Fibroblast of villous mesenchyme (primary cell): Measurements from ENCODE around the gene EVA1A. TPM values are rescaled to one million over a fixed set of nuclear protein-coding genes. Genes with fewer than 3 reads are reported as not detected.

Source experiments
- DNase-seq: peaks from one replicate; pipeline ENCODE4 v3.0.0-alpha.2; 2010; ENCODE audit warnings: low read depth
- H3K4me3 ChIP-seq: 2 replicates; pipeline ENCODE4 v1.5.1; 2011; ENCODE audit warnings: low read depth, mild to moderate bottlenecking, low read length
- total RNA-seq: library from RNA; depleted of rRNA; stranded (reverse); fragments of >200 nt; gene quantifications from 2 replicates; pipeline ENCODE4 v1.2.3, GENCODE V29; 2012
- TF ChIP-seq, protein P1 (sequence below): IDR thresholded peaks from 2 replicates; pipeline ENCODE4 v1.5.1; 2012; ENCODE audit warnings: low read depth, mild to moderate bottlenecking, low read length; ENCODE audit not compliant: insufficient read depth

Gene EVA1A
- total RNA-seq, 1 donor = 44.9 TPM

DNA sequence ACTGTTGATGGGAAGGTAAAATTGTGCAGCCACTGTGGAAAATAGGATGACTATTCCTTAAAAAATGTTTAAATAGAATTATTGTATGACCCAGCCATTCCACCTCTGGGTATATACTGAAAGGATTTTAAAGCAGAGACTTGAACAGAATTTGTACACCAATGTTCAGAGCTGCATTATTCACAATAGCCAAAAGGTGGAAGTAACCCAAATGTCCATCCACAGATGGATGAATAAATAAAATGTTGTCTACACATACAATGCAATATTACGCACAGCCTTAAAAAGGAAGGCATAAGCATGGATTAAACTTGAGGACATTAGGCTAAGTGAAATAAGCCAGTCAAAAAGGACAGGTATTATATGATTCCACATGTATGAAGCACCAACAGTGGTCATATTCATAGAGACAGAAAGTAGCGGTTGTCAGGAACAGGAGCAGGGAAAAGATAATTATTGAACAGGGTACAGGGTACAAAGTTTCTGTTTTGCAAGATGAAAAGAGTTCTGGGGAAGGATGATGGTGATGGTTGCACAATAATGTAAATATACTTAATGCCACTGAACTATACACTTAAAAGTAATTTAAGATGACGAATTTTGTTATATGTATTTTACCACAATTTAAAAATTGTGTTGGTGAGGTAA lies 39.4 kb downstream of the EVA1A start:
- TF ChIP-seq, protein P1, sequence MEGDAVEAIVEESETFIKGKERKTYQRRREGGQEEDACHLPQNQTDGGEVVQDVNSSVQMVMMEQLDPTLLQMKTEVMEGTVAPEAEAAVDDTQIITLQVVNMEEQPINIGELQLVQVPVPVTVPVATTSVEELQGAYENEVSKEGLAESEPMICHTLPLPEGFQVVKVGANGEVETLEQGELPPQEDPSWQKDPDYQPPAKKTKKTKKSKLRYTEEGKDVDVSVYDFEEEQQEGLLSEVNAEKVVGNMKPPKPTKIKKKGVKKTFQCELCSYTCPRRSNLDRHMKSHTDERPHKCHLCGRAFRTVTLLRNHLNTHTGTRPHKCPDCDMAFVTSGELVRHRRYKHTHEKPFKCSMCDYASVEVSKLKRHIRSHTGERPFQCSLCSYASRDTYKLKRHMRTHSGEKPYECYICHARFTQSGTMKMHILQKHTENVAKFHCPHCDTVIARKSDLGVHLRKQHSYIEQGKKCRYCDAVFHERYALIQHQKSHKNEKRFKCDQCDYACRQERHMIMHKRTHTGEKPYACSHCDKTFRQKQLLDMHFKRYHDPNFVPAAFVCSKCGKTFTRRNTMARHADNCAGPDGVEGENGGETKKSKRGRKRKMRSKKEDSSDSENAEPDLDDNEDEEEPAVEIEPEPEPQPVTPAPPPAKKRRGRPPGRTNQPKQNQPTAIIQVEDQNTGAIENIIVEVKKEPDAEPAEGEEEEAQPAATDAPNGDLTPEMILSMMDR = no peak
- H3K4me3 ChIP-seq = no peak overlapping the region
- DNase-seq = no peak

DNA sequence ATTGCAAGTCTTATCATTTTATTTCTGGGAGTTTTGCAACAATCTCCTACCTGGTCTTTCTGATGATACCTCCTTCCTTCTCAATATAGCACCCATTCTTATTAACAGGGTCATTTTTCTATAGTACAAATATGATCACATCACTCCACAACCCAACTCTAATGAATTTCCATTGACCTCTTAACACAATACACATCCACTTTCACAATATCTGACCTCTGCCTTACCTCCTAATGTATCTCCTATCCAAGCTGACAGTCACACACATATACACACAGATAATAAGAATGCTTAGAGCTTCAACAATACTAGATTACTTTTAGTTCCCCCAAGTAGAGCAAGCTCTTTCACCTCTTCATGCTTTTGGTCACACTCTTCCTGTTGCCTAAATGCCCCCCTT lies 40.9 kb downstream of the EVA1A start:
- H3K4me3 ChIP-seq = no peak overlapping the region
- DNase-seq = no peak
- TF ChIP-seq, protein P1 = no peak

DNA sequence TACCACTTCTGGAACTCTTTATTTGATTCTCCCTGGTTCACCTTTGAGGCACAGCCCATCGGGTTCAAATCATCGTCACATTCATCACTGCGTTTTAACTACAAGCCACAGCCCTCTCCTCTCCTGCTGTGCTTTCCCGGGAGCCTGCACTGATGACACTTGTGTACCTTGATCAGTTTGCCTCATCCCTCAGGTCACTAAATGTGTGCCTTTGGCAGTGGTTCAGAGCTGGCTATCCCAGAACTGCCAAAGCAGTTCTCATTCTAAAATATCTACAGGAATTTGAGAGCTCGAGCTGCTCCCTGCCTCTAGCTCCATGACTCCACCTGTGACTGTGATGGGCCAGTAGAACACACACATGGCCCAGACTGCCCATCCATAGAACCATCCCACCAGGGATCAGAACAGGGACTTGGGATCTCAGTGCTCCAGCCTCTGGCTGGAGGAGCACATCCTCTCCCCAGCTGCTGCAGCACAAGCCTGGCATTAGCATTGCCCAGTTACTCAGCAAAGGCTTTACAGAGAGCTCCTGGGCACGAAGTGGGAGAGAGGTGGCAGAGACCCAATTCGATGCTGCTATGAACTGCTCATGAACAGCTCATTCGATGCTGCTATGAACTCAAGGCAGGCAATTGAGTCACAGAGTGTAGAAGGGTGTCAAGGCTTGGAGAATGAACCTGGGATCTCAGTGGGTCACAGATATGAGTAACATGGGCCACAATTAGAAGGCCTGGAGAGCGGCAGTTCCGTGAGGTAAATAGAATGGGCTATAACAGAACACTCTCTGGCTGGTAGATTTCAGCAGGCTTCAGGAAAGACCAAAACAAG lies 41.9 kb downstream of the EVA1A start:
- no peak for DNase-seq
- TF ChIP-seq, protein P1 = no peak
- H3K4me3 ChIP-seq = no peak overlapping the region

DNA sequence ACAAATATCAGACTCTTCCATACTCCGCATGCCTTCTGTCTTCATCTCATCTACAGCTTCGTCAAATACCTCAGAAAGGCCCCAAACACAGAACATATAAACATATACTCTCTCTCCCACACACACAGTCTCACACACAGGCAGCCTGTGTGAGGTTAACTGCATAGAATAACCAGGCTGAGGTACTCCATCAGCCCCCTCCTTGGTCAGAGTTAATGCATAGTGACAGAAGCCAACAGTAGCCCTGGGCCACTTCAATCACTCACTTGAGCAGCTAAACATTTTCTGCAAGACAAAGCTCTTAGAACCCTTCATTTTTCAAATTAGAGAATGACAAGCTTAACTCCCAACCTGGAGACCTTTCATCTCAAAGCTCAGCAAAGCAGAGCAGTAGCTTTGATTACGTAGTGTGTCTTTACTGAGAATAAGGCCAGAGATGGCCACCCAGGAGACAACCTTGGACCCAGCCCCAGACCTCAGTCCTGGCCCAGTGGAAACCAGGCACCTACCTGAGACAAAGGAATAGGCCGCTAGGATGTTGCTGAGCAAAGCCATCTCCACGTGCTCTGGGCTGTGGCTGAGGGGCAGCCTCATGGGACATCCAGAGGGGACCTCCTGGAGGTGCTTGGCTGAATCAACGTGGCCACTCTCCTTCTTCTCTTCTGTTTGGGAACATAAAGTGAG lies 43.0 kb downstream of the EVA1A start:
- H3K4me3 ChIP-seq = no peak overlapping the region
- TF ChIP-seq, protein P1 = no peak
- DNase-seq = no peak

DNA sequence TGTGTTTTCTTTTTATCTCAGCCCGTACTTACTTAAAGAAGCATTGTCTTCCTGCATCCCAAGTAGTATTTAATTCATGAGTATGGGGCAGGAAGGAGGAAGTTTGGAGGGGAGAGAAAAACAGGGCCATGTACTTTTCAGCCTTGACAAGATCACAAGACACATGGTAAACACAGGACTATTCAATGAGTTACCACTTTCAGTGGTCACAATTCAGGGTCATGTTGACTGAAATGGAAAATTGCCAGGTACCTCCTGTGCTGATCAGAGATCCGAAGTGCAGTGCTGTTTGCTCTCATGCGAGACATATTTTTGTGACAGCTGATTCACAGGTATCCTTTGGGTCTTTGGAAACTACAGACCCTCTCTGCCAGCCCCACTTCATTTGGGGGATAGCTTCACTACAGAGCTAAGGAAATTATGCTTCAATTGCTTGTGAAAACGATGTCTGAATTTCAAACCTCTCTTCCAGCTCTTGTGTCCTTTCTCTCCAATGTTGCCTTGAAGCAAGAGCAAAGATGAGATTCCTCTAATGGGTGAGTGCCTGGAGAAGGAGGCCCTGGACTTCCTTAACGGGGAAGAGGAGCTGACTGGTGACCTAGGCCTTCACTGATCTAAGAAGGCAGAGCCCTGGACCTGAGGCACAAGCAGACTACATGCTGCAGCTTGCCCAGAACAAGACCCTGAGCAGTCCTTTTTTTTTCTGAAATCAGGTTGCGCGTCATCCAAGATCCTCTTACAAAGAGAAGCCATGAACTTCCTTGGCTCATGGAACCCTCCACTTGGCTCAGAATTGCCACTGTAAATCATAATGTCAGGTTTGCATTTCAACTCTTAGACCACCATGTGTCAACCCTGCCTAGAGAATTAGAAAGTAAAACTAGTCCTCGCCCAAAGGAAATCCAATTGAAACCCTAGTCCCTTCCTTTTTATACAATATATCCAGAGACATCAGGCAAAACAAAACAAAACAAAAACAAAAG lies 44.1 kb downstream of the EVA1A start:
- TF ChIP-seq, protein P1 = no peak
- H3K4me3 ChIP-seq = no peak overlapping the region
- no peak for DNase-seq
